Gastrocnemius medialis (tissue), 4 donors: ENCODE measurements around the gene PHF2.

ENCODE experiments used
- POLR2A ChIP-seq, 2 donors: fragments of 450-650 bp; IDR thresholded peaks; one replicate each; pipeline ENCODE4 v1.6.1; 2017; ENCODE audit warnings: antibody characterized with exemption in 2 of 2, mild to moderate bottlenecking in 2 of 2, moderate library complexity in 2 of 2
- TF ChIP-seq, protein P1 (sequence below), 5 experiments: fragments of 450-650 bp in 3 of 5; fragments of 200-600 bp in 2 of 5; sonication (generic) in 2 of 5; IDR thresholded peaks in 4 of 5; conservative IDR thresholded peaks in 1 of 5; 1 replicate in 4 of 5; 2 replicates in 1 of 5; pipeline ENCODE4 v1.5.1; 2016 to 2019; ENCODE audit warnings: antibody characterized with exemption in 5 of 5, mild to moderate bottlenecking in 3 of 5, moderate library complexity in 3 of 5

DNA sequence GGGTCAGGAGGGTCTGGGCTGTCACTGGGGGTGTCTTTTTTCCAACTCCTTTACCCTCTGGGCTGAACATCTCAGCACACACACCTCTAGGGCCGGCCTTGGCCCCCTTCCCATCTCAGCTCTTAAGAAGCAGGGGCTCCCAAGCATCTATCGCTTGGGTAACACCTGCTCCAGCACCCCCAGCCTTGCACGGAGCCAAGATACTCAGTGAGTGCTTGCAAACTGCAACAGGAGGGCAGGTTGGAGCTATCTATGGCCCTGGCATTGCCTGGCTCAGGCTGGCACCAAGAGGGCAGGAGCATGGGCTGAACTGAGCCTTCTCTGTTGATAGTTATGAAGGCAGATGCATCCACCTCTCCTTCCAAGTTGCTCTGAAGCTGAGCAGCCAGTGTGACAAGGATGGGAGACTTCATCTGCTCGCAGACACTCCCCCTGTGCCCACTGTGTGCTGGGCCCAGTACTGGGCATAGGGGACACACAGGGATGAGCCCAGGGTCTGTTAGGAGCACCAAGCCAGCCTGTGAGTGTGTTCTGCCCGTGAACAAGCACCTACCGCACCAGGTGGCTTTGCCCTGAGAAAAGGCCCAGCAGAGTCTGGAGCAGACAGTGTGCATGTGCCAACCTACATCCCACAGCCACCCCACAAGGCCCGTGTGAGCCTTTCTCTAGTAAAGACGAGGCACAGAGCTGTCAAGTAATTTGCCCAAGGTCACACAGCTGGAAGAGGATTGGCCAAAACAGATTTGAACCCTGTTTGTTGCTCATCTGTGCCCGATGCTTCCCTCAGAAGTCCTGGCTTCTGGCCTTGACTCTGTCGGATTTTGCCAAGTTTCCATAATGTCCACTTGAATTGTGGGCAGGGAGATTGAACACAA is 58.2 kb downstream of the PHF2 start:
- TF ChIP-seq, protein P1, sequence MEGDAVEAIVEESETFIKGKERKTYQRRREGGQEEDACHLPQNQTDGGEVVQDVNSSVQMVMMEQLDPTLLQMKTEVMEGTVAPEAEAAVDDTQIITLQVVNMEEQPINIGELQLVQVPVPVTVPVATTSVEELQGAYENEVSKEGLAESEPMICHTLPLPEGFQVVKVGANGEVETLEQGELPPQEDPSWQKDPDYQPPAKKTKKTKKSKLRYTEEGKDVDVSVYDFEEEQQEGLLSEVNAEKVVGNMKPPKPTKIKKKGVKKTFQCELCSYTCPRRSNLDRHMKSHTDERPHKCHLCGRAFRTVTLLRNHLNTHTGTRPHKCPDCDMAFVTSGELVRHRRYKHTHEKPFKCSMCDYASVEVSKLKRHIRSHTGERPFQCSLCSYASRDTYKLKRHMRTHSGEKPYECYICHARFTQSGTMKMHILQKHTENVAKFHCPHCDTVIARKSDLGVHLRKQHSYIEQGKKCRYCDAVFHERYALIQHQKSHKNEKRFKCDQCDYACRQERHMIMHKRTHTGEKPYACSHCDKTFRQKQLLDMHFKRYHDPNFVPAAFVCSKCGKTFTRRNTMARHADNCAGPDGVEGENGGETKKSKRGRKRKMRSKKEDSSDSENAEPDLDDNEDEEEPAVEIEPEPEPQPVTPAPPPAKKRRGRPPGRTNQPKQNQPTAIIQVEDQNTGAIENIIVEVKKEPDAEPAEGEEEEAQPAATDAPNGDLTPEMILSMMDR (IDR thresholded peaks at IDR 0.05 in 4 of 5, conservative IDR thresholded peaks at IDR 0.05 in 1 of 5): no peak
- TF ChIP-seq POLR2A (IDR thresholded peaks at IDR 0.05): no peak
